Adrenal gland (tissue), 12 donors: ENCODE data around the gene SECISBP2L. TPM values are rescaled to one million over a fixed set of nuclear protein-coding genes. Genes with fewer than 3 reads are reported as not detected.

Experiments used
- DNase-seq, 7 donors: peaks; one replicate each; pipeline ENCODE4 v3.0.0-alpha.2; 2019 to 2020
- H3K27ac ChIP-seq, 5 donors: fragments of 200-600 bp; sonication (generic) in 4 of 5; 1 replicate in 3 of 5; 2 replicates in 2 of 5; pipeline versions ENCODE4 v1.5.1 to v1.8.0; 2016 to 2020; ENCODE audit warnings: mild to moderate bottlenecking in 1 of 5
- H3K27me3 ChIP-seq: fragments of 200-600 bp; 2 replicates; pipeline ENCODE4 v1.8.0; 2021
- H3K36me3 ChIP-seq, 2 donors: fragments of 200-600 bp; replicated peaks in 1 of 2; 1 replicate in 1 of 2; 2 replicates in 1 of 2; pipeline versions ENCODE4 v1.5.1 to v1.8.0; 2018 to 2022
- H3K4me1 ChIP-seq, 2 donors: fragments of 200-600 bp; replicated peaks in 1 of 2; 1 replicate in 1 of 2; 2 replicates in 1 of 2; pipeline versions ENCODE4 v1.5.1 to v1.8.0; 2018 to 2021
- H3K4me3 ChIP-seq, 4 donors: fragments of 200-600 bp; sonication (generic) in 3 of 4; one replicate each; pipeline ENCODE4 v1.5.1; 2016 to 2018
- H3K9me3 ChIP-seq, 3 donors: fragments of 200-600 bp; sonication (generic) in 1 of 3; replicated peaks in 1 of 3; 1 replicate in 2 of 3; 2 replicates in 1 of 3; pipeline versions ENCODE4 v1.5.1 to v1.8.0; 2016 to 2021
- POLR2A ChIP-seq, 2 donors: fragments of 450-650 bp; IDR thresholded peaks; one replicate each; pipeline ENCODE4 v1.6.1; 2017; ENCODE audit warnings: antibody characterized with exemption in 2 of 2, mild to moderate bottlenecking in 2 of 2, moderate library complexity in 1 of 2
- WGBS, 4 donors: extraction: QIAGEN DNeasy Blood & Tissue Kit in 2 of 4; methylation state at CpG; one replicate each; pipeline versions ENCODE4 v1.1.5 to v1.1.7; 2013 to 2017; 5-methylcytosine and 5-hydroxymethylcytosine counted together
- intact Hi-C, 2 donors: fragments of 100-400 bp; cut with DNase I; formaldehyde crosslinking; loops; one replicate each; pipeline versions ENCODE4 v1.14.1 to v1.15.0; 2022 to 2023
- polyA plus RNA-seq, 3 donors: library from polyadenylated mRNA; stranded (reverse); fragments of 200-250 nt in 2 of 3; fragments of 350-450 nt in 1 of 3; fragmentation: Illumina TruSeq in 1 of 3; extraction: RNeasy Lipid Tissue Mini Kit (QIAGEN cat#74804) in 1 of 3; gene quantifications; one replicate each; pipeline ENCODE4 v1.2.3, GENCODE V29; 2013 to 2014
- total RNA-seq, 9 donors: library from RNA; depleted of rRNA in 4 of 9; stranded (reverse); fragments of >200 nt in 4 of 9; fragments of 120-200 nt in 1 of 9; fragmentation: NEBNext Ultra II Directional in 1 of 9; extraction: Animal tissue kit (Norgen Biotek cat#: 25700) in 1 of 9; gene quantifications; one replicate each; pipeline versions ENCODE4 v1.1.0 to v1.2.4, GENCODE V29; 2013 to 2023
- TF ChIP-seq, protein P1 (sequence below), 6 experiments: fragments of 450-650 bp in 4 of 6; fragments of 200-600 bp in 2 of 6; sonication (generic) in 1 of 6; IDR thresholded peaks; 1 replicate in 5 of 6; 2 replicates in 1 of 6; pipeline versions ENCODE4 v1.5.1 to v1.8.0; 2016 to 2021; ENCODE audit warnings: antibody characterized with exemption in 6 of 6, mild to moderate bottlenecking in 2 of 6, moderate library complexity in 1 of 6
- donor health status: healthy with polysubstance abuse.
- donor health status: Bipolar disorder and iron deficiency.
- donor health status: DM: yes; HTN: yes; CAD: no.
- donor health status: DM: no; HTN: no; CAD: no.
- donor health status: DM: no; HTN: no; CAD: no.
- donor health status: DM: yes; HTN: yes; CAD: no.

The SECISBP2L gene
- total and polyA plus RNA-seq, 12 donors: 9.1 to 117 (median 44.2) TPM

DNA sequence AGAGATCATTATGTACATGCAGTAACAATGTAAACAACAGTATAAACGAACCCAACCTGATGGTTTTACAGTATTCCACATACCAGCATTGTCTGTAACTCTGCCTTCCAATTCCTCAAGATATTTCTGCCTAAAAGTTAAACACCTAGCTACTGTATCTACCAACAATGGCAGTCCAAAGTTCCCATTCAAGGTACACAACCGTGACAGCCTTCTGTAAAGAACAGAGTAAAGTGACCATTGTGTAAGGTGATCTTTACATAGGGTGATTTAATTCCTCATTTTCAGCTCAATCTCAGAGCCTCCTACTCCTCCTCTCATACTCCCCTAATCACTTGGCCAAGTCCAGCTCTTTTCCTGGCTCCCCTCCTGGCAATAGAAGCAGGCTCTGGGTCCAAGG is 10.4 kb downstream of the SECISBP2L start:
- no peaks in the 10 kb centered on the region for H3K27me3 ChIP-seq
- H3K4me1 ChIP-seq: peaks cover 5 to 29% of the 10 kb centered on the region in 2 donors
- no peak for DNase-seq
- no peaks in the 10 kb centered on the region for H3K9me3 ChIP-seq
- peaks cover 0 to 17% of the 10 kb centered on the region in 2 donors for H3K36me3 ChIP-seq
- intact Hi-C loops: no loop called here
- no peak overlapping the region for H3K27ac ChIP-seq
- TF ChIP-seq POLR2A (IDR thresholded peaks at IDR 0.05): no peak
- TF ChIP-seq, protein P1, sequence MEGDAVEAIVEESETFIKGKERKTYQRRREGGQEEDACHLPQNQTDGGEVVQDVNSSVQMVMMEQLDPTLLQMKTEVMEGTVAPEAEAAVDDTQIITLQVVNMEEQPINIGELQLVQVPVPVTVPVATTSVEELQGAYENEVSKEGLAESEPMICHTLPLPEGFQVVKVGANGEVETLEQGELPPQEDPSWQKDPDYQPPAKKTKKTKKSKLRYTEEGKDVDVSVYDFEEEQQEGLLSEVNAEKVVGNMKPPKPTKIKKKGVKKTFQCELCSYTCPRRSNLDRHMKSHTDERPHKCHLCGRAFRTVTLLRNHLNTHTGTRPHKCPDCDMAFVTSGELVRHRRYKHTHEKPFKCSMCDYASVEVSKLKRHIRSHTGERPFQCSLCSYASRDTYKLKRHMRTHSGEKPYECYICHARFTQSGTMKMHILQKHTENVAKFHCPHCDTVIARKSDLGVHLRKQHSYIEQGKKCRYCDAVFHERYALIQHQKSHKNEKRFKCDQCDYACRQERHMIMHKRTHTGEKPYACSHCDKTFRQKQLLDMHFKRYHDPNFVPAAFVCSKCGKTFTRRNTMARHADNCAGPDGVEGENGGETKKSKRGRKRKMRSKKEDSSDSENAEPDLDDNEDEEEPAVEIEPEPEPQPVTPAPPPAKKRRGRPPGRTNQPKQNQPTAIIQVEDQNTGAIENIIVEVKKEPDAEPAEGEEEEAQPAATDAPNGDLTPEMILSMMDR (IDR thresholded peaks at IDR 0.05): no peak
- WGBS, 4 donors: 96 to 97% (median 97%) methylated on average over 2 of the region's 2 CpGs
- H3K4me3 ChIP-seq: no peak overlapping the region

DNA sequence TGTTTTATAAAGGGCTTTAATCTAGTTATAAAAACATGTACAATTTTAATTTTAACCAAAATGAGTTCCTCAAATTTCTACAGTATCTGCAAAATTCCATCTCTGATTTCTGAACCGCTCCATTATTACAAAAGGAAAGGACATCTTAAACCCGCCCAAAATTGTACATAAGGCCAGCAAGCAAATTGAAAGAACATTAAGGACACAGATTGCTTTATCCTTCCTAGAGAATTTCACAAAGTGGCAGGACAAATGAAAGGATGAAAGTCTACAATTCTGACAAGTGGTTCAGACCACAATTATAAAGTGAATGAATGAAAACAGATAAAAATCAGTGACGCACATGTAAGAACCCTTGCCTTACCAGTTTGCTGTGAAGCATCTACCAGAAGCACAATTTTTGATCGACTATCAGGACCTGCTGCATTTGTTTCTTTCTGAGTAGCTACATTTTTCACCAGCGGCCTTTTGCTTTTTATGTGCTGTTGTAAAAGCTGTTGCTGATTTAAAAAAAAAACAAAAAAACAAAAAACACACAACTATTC is 13.6 kb downstream of the SECISBP2L start:
- no peak for DNase-seq
- H3K4me3 ChIP-seq: no peak overlapping the region
- H3K4me1 ChIP-seq: peaks cover 4 to 15% of the 10 kb centered on the region in 2 donors
- no peaks in the 10 kb centered on the region for H3K27me3 ChIP-seq
- no peak for TF ChIP-seq POLR2A (IDR thresholded peaks at IDR 0.05)
- TF ChIP-seq, protein P1 (IDR thresholded peaks at IDR 0.05): no peak
- no peak overlapping the region for H3K27ac ChIP-seq
- H3K9me3 ChIP-seq: no peaks in the 10 kb centered on the region
- 85 to 95% (median 88%) methylated on average over 5 of the region's 5 CpGs for WGBS, 4 donors
- H3K36me3 ChIP-seq: peaks cover 0 to 17% of the 10 kb centered on the region in 2 donors
- intact Hi-C loops: no loop called here

DNA sequence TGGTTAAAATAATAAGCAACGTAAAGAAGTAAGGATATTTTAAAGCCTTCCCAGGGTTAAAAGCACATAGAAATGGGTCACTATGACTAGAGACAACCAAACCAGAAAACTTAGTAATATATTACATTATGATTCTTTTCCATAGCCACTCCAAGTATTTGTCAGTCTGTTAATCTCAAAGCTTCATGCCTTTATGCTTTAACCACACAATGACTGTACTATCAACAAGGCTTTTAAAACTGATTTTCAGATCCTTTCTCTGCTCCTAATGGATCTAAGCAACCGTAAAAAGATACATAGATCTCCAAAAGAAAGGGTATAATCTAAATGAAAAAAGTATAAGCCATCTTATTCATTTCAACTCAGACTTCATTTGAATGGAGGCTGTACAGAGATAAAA is 14.4 kb downstream of the SECISBP2L start:
- DNase-seq: no peak
- Histone ChIP-seq H3K27me3 (no peaks in the 10 kb centered on the region), H3K9me3 (no peaks in the 10 kb centered on the region), H3K36me3 (peaks cover 0 to 22% of the 10 kb centered on the region in 2 donors), H3K27ac (no peak overlapping the region), H3K4me1 (peaks cover 0 to 6% of the 10 kb centered on the region in 2 donors), H3K4me3 (no peak overlapping the region)
- intact Hi-C loops: no loop called here
- TF ChIP-seq, protein P1 (IDR thresholded peaks at IDR 0.05): no peak
- no peak for TF ChIP-seq POLR2A (IDR thresholded peaks at IDR 0.05)
- 74 to 84% (median 78%) methylated on average over 2 of the region's 2 CpGs for WGBS, 4 donors

DNA sequence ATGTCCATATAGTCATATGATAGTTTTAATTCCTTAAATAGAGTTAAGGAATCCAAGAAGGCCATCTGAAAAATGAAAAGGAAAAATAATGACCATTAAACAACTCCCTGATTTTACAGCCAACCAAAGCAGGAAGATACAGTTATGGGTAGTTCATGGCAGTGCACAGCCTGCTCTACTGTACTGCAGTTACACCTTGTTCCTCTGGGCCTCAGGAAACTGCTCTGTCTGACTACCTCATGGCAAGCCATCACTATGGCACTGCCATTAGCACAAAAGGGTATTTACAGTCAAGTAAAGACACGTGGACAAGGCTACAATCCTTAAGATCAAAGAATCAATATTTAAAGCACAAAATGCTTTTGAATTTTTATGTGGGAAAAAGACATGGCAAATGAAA is 19.5 kb downstream of the SECISBP2L start:
- intact Hi-C loops: loop anchor here in 1 of 2 donors (10.0 kb wide), 1 partner anchor 118 kb away; no protein-coding TSS in a partner anchor
- DNase-seq: no peak
- Histone ChIP-seq H3K27ac (no peak overlapping the region), H3K9me3 (no peaks in the 10 kb centered on the region), H3K27me3 (no peaks in the 10 kb centered on the region), H3K4me3 (no peak overlapping the region), H3K36me3 (peaks cover 0 to 5% of the 10 kb centered on the region in 2 donors), H3K4me1 (no peaks in the 10 kb centered on the region)
- 80 to 95% (median 93%) methylated on average over 1 of the region's 1 CpG for WGBS, 4 donors
- TF ChIP-seq POLR2A (IDR thresholded peaks at IDR 0.05): no peak
- TF ChIP-seq, protein P1 (IDR thresholded peaks at IDR 0.05): no peak
